ENCODE data around the gene SELENOW.

Gene SELENOW

DNA sequence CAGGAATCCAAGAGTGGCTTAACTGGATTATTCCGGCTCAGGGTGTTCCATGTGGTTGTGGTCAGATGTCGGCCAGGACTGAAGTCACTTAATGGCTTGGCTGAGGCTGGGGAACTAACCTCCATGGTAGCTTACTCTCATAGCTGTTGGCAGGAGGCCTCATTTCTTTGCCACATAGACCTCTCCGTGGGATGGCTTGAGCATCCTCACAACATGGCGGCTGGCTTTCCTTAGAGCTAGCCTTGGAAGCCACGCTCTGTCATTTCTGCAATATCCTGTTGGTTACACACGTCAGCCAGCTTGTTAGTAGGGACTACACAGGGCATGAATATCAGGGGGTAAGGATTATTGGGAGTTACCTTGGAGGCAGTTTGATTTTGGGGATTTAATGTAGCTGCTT, 48.3 kb downstream of the SELENOW start:
- DNase-seq: no peak

DNA sequence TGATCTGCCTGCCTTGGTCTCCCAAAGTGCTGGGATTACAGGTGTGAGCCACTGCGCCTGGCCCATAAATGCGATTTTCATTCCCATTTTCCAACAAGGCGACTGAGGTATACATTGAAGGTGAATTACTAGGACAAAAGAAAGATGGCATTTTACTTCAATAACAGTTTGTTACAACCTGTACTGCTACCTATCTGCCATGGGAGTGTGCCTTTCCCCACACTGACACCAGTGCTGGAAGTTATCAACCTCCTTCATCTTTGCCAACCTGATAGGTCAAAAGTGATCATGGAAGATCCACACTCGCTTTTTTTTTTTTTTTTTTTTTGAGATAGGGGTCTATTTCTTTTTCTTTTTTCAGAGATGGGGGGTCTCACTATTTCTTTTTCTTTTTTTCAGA, 54.2 kb downstream of the SELENOW start:
- DNase-seq: no peak

Measured in T-helper 1 cell (primary cell).